Pons (tissue), 1 donor: ENCODE measurements around the gene LCOR.
A peak's percentile ranks its signal among the peaks of the same experiment; 100 is the strongest.
"Not testable (repeated sequence)": the region's sequence is repeated elsewhere in the genome, so short reads cannot be mapped to it uniquely, and the experiment has no call there.

Experiments used
- DNase-seq: peaks from one replicate; pipeline ENCODE4 v3.0.0-alpha.2; 2016; ENCODE audit warnings: low spot score

The LCOR gene

GRCh38 chr10:97033841-97034240 lies 201.7 kb downstream of the LCOR start:
- not testable (repeated sequence) for DNase-seq

DNA sequence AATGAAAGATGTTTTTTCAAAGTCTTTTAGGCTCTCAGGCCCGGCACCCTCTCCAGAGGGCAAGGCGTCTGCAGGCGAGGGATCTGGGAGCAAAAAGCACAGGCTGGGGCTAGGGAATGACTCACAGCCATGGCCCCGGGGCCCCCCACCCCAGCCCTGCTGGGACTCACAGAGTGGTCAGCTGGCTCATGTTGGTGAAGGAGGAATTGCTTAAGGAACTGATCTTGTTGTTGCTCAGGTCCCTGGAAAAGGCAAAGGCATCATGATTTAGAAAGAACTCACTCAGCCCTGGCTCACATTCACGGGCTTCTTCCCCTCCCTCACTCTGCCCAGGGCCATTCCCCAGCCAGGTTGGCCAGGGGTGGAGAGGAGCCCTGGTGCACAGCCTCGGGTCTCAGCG lies 202.2 kb downstream of the LCOR start:
- DNase-seq, result no peak

GRCh38 chr10:97034958-97035769 lies 203.1 kb downstream of the LCOR start:
- DNase-seq, result no peak

DNA sequence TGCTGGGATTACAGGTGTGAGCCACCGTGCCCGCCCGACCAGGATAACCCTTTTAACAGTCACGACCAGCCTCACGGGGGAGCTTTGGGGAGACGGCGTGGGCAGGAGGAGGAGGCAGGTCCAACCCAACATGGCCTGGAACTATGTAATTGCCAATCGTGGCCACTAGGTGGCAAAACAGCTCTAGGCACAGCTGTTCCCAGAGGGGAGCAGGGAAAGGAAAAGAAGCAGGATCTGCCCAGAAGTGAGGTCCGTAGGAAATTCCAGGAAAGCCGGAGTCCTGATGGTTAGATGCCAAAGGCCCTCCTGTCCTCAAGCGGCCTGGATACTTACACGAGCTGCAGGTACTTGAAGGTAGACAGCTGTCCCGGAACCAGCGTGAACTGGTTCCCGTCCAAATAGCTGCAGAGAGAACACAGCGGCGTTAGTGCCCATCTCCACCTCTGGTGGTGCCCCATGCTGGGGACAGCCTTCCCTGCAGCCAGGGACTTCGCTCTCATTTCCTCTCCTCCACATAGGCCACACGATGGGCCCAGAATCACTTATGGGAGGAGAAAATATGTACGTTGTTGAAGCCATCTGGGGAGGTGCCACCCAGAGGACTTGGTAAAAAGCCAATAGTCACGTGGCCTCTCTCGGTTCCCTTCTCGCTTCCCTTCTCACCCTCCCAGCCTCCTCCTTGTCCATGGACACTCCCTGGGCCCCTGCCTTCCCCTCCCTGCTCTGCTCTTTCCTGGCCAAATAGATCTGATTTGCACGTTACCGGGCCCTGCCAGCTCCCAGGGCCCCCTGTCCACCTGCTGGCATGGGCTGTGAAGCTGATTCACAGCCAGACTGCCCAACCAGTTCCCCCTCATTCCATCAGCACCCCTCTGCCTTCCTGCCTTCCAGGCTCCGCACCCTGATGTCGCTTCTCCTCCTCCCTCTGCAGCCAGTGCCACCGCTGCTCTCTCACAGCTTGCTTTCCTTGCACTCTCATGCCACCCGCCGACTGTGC lies 205.6 kb downstream of the LCOR start:
- DNase-seq, result peak; percentile 81

- no peak for DNase-seq
These were observed 206.6 kb downstream of the LCOR start for GRCh38 chr10:97038688-97039087.

- DNase-seq, result no peak
These were observed 207.6 kb downstream of the LCOR start for GRCh38 chr10:97039538-97040247.

DNA sequence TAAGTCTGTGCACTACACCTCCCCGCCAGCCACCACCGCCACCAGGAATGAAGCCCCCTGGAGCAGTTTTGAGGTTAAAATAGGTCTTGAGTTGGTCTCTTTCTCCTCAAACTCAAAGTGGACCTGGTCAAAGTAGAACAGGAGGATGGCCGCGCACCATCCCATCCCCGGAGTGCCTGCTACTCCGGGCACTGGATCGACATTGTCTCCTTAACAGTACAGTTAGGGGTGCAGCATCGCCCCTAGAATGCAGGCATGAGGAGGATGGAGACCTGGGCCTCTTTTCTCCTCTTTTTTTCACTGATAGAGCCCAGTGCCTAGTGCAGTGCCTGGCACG lies 208.1 kb downstream of the LCOR start:
- DNase-seq, result no peak

GRCh38 chr10:97040706-97041105 lies 208.6 kb downstream of the LCOR start:
- no peak for DNase-seq

GRCh38 chr10:97042081-97042480 lies 210.0 kb downstream of the LCOR start:
- no peak for DNase-seq

DNA sequence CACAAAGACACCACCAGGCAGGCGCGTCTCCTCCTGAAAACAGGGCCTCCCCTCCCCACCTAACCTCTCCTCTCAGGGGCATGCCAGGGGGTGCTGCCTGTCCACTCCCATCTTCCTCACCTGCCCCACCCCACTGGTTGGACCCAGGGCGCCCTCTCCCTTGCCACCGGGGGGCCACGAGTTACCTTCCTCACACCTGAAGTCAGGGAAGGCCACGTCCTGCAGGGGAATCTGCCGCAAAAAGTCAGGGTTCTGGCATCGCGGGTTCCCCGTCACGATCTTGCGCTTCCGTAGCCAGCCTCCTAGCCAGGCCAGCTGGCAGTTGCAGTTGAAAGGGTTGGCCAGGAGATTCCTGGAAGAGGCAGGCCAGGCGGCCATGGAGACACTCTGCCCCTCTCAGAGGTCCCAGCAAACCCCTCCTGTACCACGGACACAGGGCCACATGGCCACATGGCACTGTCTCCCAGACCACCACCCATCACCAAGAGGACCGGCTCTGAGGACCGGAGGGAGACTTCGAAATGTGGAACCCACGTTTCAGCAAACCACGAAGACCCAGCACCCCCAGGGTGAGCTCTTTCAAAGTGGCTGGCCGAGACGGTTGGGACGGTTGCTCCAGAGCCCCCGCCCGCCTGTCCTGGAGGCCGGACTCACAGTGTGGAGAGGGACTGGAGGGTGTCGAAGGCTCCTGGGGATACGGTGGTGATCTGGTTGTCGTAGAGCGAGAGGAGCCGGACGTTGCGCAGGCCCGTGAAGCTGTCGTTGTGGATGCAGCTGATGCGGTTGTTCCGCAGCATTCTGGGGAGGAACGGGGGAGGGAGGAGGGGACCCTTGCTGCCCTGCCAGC lies 210.8 kb downstream of the LCOR start:
- no peak for DNase-seq

- DNase-seq, result no peak
These were observed 211.4 kb downstream of the LCOR start for GRCh38 chr10:97043563-97043855.
